ENCODE measurements around the gene KANTR.

KANTR gene

GRCh38 chrX:53087388-53087831 lies 6.5 kb upstream of the KANTR start:
- H3K27ac ChIP-seq, result peak overlapping the region; percentile 85
- TF ChIP-seq CTCF (IDR thresholded peaks at IDR 0.05) (no peak), ZFX (IDR thresholded peaks at IDR 0.05; ENCODE audit: borderline replicate concordance) (no peak)

DNA sequence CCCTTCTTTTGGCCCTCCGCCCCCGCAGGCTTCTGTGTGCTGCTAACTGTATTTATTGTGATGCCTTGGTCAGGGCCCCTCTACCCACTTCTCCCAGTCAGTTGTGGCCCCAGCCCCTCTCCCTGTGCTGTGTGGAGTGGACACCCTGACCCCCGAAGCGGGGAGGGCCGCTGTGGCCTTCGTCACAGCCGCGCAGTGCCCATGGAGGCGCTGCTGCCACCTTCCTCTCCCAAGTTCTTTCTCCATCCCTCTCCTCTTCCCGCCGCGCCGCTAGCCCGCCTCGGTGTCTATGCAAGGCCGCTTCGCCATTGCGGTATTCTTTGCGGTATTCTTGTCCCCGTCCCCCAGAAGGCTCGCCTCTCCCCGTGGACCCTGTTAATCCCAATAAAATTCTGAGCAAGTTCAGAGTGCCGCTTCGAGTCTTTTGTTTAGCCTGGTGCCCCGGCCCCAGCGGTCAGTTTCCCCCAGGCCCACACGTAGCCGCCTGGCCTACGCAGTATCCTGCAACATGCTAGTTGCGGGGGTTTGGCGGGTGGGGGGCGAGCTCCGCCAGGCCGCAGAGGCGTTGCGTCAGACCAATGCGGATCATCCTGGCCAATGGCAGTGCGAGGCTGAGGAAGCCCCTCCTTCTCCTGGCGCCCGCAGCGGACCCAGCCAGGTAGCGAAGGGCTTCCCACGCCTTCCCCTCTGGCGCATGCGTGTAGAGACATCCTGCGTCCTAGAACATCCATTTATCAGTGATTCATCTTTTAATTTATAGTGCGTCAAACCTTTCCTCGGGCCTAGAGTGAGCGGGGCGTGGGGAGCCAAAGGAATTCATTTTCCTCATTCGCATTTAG lies 5.6 kb upstream of the KANTR start:
- peak overlapping the region; percentile 85 for H3K27ac ChIP-seq
- TF ChIP-seq ZFX (IDR thresholded peaks at IDR 0.05; ENCODE audit: borderline replicate concordance) (no peak), CTCF (IDR thresholded peaks at IDR 0.05) (no peak)

GRCh38 chrX:53089224-53089842 lies 4.6 kb upstream of the KANTR start:
- no peak for TF ChIP-seq ZFX (IDR thresholded peaks at IDR 0.05; ENCODE audit: borderline replicate concordance)
- TF ChIP-seq CTCF (IDR thresholded peaks at IDR 0.05), result peak; percentile 77
- H3K27ac ChIP-seq, result peak overlapping the region; percentile 85

DNA sequence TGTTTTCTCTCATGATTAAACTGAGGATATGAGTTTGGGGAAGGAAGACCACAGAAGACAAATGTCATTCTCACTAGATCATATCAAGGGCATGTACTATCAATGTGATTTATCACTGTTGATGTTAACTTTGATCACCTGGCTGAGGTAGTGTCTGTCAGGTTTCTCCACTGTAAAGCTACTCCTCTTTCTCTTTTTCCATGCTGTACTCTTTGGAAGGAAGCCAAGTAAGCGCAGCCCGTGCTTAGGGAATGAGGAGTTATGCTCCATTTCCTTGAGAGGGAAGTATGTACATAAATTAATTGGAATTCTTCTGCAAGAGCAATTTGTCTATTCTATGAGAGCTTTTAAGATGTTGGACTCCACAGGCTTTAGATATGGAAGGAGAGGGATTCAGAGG lies 4.0 kb upstream of the KANTR start:
- no peak overlapping the region for H3K27ac ChIP-seq
- TF ChIP-seq ZFX (IDR thresholded peaks at IDR 0.05; ENCODE audit: borderline replicate concordance) (no peak), CTCF (IDR thresholded peaks at IDR 0.05) (no peak)

DNA sequence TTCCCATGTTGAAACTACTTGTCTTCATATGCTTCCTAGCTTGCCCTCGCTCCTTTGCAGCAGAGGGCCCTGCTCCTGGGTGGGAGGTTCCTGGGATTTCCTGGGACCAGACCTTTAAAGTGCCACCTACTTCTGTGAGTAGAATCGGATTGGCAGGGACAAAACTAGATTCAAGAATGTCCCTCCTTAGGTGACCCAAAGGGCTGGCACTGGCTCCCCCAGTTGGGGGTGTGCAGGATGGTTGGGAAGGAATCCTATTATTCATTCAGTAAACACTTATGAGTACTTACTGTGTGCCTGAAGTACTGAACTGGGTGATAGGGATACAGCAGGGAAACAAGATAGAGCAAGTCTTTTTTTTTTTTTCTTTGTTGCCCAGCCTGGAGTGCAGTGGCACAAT lies 2.6 kb upstream of the KANTR start:
- TF ChIP-seq CTCF (IDR thresholded peaks at IDR 0.05), result no peak
- TF ChIP-seq ZFX (IDR thresholded peaks at IDR 0.05; ENCODE audit: borderline replicate concordance), result no peak
- no peak overlapping the region for H3K27ac ChIP-seq

GRCh38 chrX:53093177-53093655 lies 726 bp upstream of the KANTR start:
- TF ChIP-seq ZFX (IDR thresholded peaks at IDR 0.05; ENCODE audit: borderline replicate concordance), result no peak
- peak; percentile 66 for TF ChIP-seq CTCF (IDR thresholded peaks at IDR 0.05)
- H3K27ac ChIP-seq, result peak overlapping the region; percentile 93

- no peak for TF ChIP-seq ZFX (IDR thresholded peaks at IDR 0.05; ENCODE audit: borderline replicate concordance)
- TF ChIP-seq CTCF (IDR thresholded peaks at IDR 0.05), result no peak
- H3K27ac ChIP-seq, result peak overlapping the region; percentile 93
Measured at GRCh38 chrX:53094582-53094905, 602 bp downstream of the KANTR start.
